Panc1 (cell line): ENCODE measurements around the gene SERTAD2. TPM values are rescaled to one million over a fixed set of nuclear protein-coding genes. Genes with fewer than 3 reads are reported as not detected.

Source experiments
- ATAC-seq: fragments of 200-7000 bp; cut with Tn5 transposase; 2 replicates; pipeline ENCODE4 v1.9.1; 2020; ENCODE audit warnings: mild to moderate bottlenecking, moderate library complexity
- BruUV-seq: library from RNA; stranded (reverse); fragments of 400-500 nt; replicated peaks from 2 replicates; lab custom pipeline; 2021; lab: Mats Ljungman, UMichigan
- CTCF ChIA-PET: fragments of 300-600 bp; sonication (Branson Sonifier 250); formaldehyde crosslinking; loops from one replicate; lab custom pipeline; 2022; ENCODE audit warnings: antibody characterized with exemption; lab: Charles Lee
- POLR2A ChIA-PET: fragments of 300-600 bp; sonication (Branson Sonifier 250); formaldehyde crosslinking; loops from one replicate; lab custom pipeline; 2022; ENCODE audit warnings: antibody characterized with exemption; lab: Charles Lee
- DNase-seq: peaks from one replicate; pipeline ENCODE4 v3.0.0-alpha.2; 2010; ENCODE audit warnings: low read depth, low spot score
- H3K27ac ChIP-seq: 2 replicates; pipeline ENCODE4 v1.5.1; 2011; ENCODE audit warnings: mild to moderate bottlenecking, low read length, inconsistent platforms
- H3K27me3 ChIP-seq: fragments of 200-500 bp; sonication (Bioruptor generic); 2 replicates; pipeline ENCODE4 v1.6.0; 2014; ENCODE audit warnings: low read length, inconsistent platforms; ENCODE audit not compliant: control insufficient read depth, insufficient read depth
- H3K36me3 ChIP-seq: fragments of 200-500 bp; sonication (Bioruptor generic); 2 replicates; pipeline ENCODE4 v1.5.1; 2014; ENCODE audit warnings: inconsistent platforms, mild to moderate bottlenecking, low read length, moderate library complexity; ENCODE audit not compliant: control insufficient read depth, insufficient read depth
- H3K4me1 ChIP-seq: 2 replicates; pipeline ENCODE4 v1.5.1; 2011; ENCODE audit warnings: inconsistent platforms, mild to moderate bottlenecking, low read length, moderate library complexity; ENCODE audit not compliant: control insufficient read depth, insufficient read depth
- H3K4me3 ChIP-seq, 2 experiments: 2 replicates each; pipeline ENCODE4 v1.5.1; 2011 to 2012; ENCODE audit warnings: low read depth in 2 of 2, low read length in 2 of 2, mild to moderate bottlenecking in 2 of 2, inconsistent platforms in 1 of 2, moderate library complexity in 1 of 2
- H3K9me3 ChIP-seq: fragments of 200-500 bp; sonication (Bioruptor generic); 2 replicates; pipeline ENCODE4 v1.5.1; 2014; ENCODE audit warnings: low read depth, mild to moderate bottlenecking, inconsistent platforms, low read length, moderate library complexity; ENCODE audit not compliant: control insufficient read depth, insufficient read depth
- CTCF ChIP-seq: fragments of 450-650 bp; IDR thresholded peaks from 2 replicates; pipeline ENCODE4 v1.5.1; 2017; ENCODE audit warnings: mild to moderate bottlenecking
- POLR2AphosphoS5 ChIP-seq: IDR thresholded peaks from 2 replicates; pipeline ENCODE4 v1.6.1; 2012; ENCODE audit warnings: mild to moderate bottlenecking, low read depth, low read length, moderate library complexity
- REST ChIP-seq, 2 experiments: IDR thresholded peaks; 2 replicates each; pipeline ENCODE4 v1.6.1; 2011 to 2012; ENCODE audit warnings: low read depth in 2 of 2, control low read depth in 1 of 2, low read length in 1 of 2, mild to moderate bottlenecking in 1 of 2, moderate library complexity in 1 of 2; ENCODE audit not compliant: insufficient read depth in 1 of 2
- SIN3A ChIP-seq: IDR thresholded peaks from 2 replicates; pipeline ENCODE4 v1.6.1; 2012; ENCODE audit warnings: low read depth, mild to moderate bottlenecking, low read length, moderate library complexity, borderline replicate concordance; ENCODE audit not compliant: insufficient read depth
- TCF7L2 ChIP-seq: IDR thresholded peaks from 2 replicates; pipeline ENCODE4 v1.6.1; 2011; ENCODE audit warnings: mild to moderate bottlenecking, low read depth, low read length, inconsistent platforms
- in situ Hi-C: cut with HindIII; loops from 2 replicates; pipeline ENCODE4 v1.10.0; 2016; ENCODE audit warnings: low sequenced_read_pairs, low pct_unique_long_range_greater_than_20kb
- intact Hi-C: fragments of 100-400 bp; cut with micrococcal nuclease; formaldehyde crosslinking; loops from one replicate; pipeline ENCODE4 v1.10.0; 2022; ENCODE audit not compliant: unreplicated experiment
- total RNA-seq: library from RNA; stranded (reverse); gene quantifications from one replicate; pipeline ENCODE4 v1.2.1, GENCODE V29; 2021; ENCODE audit not compliant: unreplicated experiment

Gene SERTAD2
- total RNA-seq, 1 experiment from 2014 or later: 24.3 TPM

- ChIA-PET POLR2A (no interaction called here), CTCF (no interaction called here)
- no peak for TF ChIP-seq SIN3A
- TF ChIP-seq POLR2AphosphoS5: no peak
- TF ChIP-seq CTCF: no peak
- TF ChIP-seq TCF7L2: no peak
- no peak for TF ChIP-seq REST (IDR thresholded peaks at IDR 0.05; ENCODE audit: insufficient read depth in 1 of 2, low read depth in 2 of 2, low read length in 1 of 2)
- in situ Hi-C loops (no loop called here), intact Hi-C loops (no loop called here)
- no peak overlapping the region for H3K27ac ChIP-seq
- peak; percentile 56; the same call in 1 of the 2 replicates for ATAC-seq
- peaks cover 12% of the 10 kb centered on the region for H3K36me3 ChIP-seq
- no peaks in the 10 kb centered on the region for H3K4me1 ChIP-seq
- no peak overlapping the region for H3K4me3 ChIP-seq
- H3K9me3 ChIP-seq: no peaks in the 10 kb centered on the region
- no TSS peak for BruUV-seq
- H3K27me3 ChIP-seq: no peaks in the 10 kb centered on the region
- DNase-seq: no peak
These were observed 62.5 kb downstream of the SERTAD2 start for GRCh38 chr2:64591188-64591587.

- POLR2A ChIA-PET: no interaction called here
- H3K27me3 ChIP-seq: no peaks in the 10 kb centered on the region
- no peak overlapping the region for H3K4me3 ChIP-seq
- BruUV-seq: no TSS peak
- in situ Hi-C loops: no loop called here
- TF ChIP-seq REST (IDR thresholded peaks at IDR 0.05; ENCODE audit: insufficient read depth in 1 of 2, low read depth in 2 of 2, low read length in 1 of 2): no peak
- TF ChIP-seq POLR2AphosphoS5: no peak
- no peak for TF ChIP-seq CTCF
- no peak for TF ChIP-seq TCF7L2
- no peak for TF ChIP-seq SIN3A
- CTCF ChIA-PET: interaction anchor here (0.7 to 1.4 kb wide), 2 partner anchors 57 to 261 kb away, joined by 3 read pairs; no protein-coding TSS in a partner anchor
- ATAC-seq (no peak), DNase-seq (no peak)
- intact Hi-C loops: loop anchor here (5.0 kb wide), 1 partner anchor 285 kb away; no protein-coding TSS in a partner anchor
- peaks cover 16% of the 10 kb centered on the region for H3K36me3 ChIP-seq
- H3K4me1 ChIP-seq: no peaks in the 10 kb centered on the region
- no peak overlapping the region for H3K27ac ChIP-seq
- no peaks in the 10 kb centered on the region for H3K9me3 ChIP-seq
These were observed 66.2 kb downstream of the SERTAD2 start for GRCh38 chr2:64587561-64587960.
